ENCODE results near the gene RAB14.

DNA sequence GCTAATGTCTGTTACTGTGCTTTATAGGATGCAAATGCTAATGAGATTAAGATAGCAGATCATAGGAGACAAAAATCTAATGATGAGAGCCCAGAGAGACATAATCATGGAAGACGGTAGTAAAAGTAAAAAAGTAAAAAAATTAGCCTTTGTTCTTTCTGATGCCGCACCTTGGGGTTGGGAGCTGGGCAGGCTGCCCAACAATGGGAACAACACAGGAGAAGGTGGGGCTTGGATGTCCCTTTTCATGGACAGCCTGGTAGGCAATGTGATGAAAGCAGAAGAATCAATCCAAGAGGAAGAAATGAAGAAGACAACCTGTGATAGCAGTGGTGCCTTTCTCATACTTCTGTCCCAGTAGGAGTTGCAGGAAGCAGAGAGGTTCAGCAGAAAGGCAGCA, 57.2 kb downstream of the RAB14 start:
- no peak for TF ChIP-seq POLR2A (IDR thresholded peaks at IDR 0.05; ENCODE audit: low read length)
- no peak for TF ChIP-seq GATA1 (IDR thresholded peaks at IDR 0.05; ENCODE audit: low read depth, low read length)

Data from erythroblast (primary cell).